ACHN (cell line): ENCODE measurements around the gene BRINP3.
A peak's percentile ranks its signal among the peaks of the same experiment; 100 is the strongest.
"Not testable (repeated sequence)": the region's sequence is repeated elsewhere in the genome, so short reads cannot be mapped to it uniquely, and the experiment has no call there.

Experiments
- DNase-seq: peaks from one replicate; pipeline ENCODE4 v3.0.0-alpha.2; 2015
- in situ Hi-C: cut with HindIII; loops from 2 replicates; pipeline ENCODE4 v1.10.0; 2017; ENCODE audit warnings: low sequenced_read_pairs, low pct_ligation_motif_present, low pct_unique_long_range_greater_than_20kb

Gene BRINP3

DNA sequence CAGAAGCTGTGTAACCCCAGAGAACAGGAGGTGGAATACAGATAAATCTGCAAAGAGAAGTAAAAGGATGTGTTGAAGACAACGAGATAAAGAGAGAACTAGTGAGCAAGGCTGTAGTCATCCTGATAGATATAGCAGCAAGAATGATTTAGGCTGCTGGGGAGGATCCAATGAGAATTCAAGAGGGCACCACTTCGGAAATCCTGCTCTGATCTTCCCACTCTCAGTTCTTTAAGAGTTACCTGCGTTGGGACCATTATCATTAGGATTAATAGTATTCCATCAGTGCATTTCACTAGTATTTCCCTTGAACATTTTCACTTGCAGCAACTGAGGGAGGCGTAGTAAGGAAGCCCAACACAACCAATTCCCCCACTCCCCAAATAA, at the start of gene BRINP3:
Gene BRINP3 (minus strand): TSS at position 103 of the 387 bp plus-strand sequence.
- DNase-seq = no peak
- in situ Hi-C loops = no loop called here

DNA sequence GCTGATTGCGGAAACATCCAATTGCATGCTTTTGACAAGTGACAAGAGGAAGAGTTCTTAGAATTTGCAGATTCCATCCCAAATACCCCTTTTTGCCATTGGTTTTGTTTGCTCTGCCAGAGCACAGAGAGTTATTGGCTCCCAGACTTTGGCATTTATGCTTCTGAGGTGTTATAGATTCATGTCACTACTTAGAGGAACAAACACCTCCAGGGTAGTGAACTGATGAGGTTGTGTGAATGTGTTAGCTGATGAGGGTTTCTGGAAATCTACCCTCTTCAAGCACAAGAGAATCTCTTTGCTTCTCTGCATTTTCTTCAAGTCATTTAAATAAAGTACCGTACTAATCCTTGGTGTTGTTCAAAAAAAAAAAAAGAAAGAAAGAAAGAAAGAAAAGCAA, 33.9 kb upstream of the BRINP3 start:
- in situ Hi-C loops = no loop called here

DNA sequence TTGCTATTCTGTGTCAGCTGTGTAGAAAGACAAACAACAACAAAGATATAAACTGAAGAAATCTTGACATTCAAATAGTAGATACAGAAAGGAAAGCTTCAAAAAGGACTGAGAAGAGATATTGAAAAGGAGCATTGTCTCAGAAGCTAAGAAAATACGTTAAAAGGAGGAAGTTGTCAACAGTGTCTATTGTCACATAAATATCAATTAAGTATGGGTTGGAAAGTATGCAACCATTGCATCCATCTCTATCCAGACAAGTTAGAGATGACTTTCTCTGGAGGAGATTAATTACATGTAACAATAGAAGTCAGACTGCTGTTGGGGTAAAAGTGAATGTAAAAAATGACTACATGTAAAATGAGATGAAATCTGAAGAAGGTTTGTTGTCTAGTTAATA, 29.7 kb upstream of the BRINP3 start:
- DNase-seq = no peak
- in situ Hi-C loops = no loop called here

More for the DNA sequence above, 33.9 kb upstream of the BRINP3 start:
- no peak for DNase-seq

DNA sequence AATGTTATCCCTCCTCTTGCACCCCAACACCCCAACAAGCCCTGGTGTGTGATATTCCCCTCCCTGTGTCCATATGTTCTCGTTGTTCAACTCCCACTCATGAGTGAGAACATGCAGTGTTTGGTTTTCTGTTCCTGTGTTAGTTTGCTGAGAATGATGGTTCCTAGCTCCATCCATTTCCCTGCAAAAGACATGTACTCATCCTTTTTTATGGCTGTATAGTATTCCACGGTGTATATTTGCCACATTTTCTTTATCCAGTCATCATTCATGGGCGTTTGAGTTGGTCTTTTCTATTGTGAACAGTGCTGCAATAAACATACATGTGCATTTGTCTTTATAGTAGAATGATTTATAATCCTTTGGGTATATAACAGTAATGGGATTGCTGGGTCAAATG, 26.9 kb upstream of the BRINP3 start:
- DNase-seq, in situ Hi-C loops: not testable (repeated sequence)

DNA sequence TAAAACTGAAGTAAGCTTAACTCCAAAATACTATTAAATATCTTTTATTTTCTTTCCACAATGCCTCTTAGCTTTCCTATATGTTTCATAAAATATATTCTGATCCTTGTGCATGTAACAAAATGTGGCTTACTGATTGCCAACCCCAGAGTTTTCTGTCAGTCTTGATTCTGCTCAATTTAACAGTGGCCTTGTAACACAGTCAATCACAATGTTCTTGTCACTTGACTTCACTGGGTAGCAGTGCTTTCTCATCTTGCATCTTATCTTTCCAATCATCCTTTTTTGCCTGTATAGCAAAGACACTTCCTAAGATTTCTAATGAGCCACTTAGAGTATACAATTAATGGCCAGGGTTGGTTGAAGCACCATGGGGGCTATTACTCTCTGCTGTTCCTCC, 19.9 kb upstream of the BRINP3 start:
- in situ Hi-C loops = no loop called here
- DNase-seq = no peak

DNA sequence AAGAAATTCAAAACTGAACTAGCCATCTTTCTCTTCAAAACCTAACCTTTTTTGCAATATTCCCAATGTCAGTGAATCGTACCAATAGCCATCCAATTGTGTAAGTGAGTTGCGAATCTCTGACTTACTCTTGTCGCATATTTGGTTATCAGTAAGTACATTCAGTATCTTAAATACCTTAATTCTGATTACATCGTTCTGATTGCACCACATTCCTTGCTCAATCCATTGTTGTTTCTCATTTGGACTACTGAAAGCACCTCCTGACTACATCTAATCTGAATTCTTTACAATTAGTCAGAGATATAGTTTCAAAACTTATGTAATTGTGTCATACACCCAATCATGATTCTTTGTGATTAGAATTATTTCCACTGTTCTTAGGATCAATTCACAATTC, 16.8 kb upstream of the BRINP3 start:
- no peak for DNase-seq
- in situ Hi-C loops = no loop called here

DNA sequence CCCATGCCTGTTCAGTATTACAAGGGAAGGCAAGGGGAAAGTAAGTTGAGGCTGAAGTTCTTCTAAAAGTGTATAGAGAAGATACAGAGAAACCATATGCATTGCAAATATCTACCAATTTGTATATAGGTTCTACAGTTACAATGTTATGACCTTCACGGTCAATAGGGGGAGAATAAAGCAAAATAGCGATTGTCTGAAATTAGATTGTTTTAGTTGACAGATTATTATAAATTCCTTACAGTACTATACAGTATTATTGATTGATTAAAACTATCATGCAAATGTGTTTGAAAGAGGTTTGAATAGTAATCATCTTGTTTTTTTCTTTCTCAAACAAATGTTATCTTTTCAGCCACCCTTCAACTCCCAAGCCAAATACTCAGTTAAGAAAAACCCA, 13.7 kb upstream of the BRINP3 start:
- no peak for DNase-seq
- in situ Hi-C loops = no loop called here

DNA sequence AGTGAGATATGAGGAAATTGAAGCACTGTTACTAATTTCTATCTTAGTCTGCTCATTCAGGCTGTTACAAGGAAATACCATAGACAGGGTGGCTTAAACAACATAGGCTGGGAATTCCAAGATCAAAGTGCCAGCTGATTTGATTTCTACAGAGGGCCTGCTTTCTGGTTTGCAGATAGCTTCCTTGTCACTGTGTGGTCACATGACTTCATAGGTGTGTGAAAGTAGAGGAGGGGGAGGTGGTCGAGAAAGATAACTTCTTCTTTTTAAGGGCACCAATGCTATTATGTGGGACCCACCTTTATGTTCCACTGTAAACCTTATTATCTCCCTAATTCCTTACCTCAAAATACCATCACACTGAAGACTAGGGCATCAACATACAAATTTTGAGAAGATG, 6.4 kb upstream of the BRINP3 start:
- in situ Hi-C loops = no loop called here
- DNase-seq = no peak

DNA sequence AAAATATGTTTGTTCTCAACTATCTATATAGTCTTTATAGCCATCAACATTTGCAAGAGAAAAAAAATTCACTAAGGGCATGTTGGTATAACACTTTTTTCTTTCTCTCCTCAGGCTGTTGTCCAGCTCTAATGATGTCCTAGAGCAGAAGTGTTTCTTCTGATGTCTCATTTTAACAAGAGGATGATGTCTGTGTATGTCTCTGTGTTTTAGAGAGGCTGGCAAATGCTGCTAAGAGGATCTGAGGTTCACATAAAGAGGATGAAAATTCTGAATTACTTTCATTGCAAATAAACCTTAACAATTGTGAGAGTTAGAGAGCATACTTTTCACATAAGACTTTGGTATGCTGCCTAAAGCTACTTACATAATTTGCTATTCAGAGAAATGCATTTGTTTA, 2.6 kb upstream of the BRINP3 start:
- DNase-seq = no peak
- in situ Hi-C loops = no loop called here

DNA sequence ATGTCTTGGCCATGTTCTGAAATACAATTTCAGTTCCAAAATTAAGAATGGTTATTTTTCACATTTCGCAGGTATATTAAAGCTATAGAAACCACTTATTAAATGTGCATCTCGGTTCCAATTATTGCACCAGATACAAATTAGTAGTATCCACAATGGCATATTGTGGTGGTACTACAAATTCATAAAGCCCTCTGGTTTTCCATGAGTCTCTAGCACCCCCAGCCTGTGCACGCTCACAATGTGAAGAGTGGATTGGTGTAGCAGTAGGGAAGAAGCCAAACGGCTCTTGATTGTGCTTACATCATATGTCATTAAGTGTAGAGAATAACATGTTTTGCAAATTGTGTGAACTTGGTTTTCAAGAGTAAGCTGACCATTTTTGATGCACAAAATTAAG, 1.9 kb upstream of the BRINP3 start:
- DNase-seq = peak; percentile 10
- in situ Hi-C loops = no loop called here

DNA sequence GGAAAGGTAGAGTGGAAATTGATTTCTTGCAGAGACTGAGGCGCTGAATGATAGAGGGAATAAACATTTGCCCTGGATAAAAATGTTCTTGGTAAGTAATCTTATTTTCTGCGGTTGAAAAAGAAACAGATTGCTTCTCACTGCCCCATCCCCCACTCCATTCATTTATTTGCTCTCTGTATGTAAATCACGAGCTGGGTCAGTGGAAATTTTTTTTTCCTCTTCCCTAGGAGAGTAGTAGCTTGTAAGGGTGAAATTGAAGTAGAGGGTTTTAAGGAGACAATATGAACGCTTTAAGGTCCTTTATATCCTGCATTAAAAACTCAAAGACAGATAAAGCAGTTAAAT, 1.4 kb upstream of the BRINP3 start:
- in situ Hi-C loops = no loop called here
- DNase-seq = no peak

DNA sequence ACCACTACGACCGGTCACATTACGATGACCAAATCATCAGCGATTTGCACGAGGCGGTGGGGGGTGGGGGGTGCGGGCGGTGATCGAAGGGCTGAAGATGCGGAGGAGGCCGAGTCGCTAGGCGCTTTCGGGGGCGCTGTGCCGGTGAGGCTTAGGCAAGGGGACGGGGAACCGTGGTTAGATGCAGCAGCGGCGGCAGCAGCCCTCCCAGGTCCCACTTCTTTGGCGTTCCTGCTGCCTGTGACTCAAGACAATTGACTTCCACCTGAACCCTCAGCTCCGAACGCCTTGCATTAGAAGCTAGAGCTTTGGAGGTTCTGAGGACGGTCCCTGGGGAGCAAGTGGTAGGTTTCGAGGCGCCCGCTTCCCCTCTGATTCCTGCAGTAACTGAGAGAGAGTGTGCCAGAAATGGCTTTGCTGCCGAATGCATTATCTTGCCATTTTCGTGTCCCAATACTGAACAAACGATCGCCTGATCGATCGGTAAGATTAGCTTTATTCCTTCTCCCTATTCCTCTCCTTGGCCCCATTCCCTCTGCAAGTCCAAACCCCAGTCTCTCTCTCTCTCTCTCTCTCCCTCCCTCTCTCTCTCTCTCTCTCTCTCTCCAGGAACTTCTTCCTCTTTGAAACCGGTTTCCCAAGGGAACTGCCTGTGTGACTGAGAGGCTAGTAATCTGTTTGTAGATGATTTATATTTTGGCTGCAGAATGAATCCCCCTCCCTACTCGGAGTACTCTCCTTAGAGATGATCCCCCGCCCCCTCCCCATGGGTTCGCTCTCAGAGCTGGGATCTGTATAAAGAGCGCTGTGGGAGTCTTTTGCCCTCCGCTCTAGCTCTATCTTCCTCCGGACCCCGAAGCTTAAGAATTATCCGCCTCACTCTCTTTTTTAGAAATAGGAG, 735 bp upstream of the BRINP3 start:
- peak; percentile 29 for DNase-seq
- in situ Hi-C loops = no loop called here

DNA sequence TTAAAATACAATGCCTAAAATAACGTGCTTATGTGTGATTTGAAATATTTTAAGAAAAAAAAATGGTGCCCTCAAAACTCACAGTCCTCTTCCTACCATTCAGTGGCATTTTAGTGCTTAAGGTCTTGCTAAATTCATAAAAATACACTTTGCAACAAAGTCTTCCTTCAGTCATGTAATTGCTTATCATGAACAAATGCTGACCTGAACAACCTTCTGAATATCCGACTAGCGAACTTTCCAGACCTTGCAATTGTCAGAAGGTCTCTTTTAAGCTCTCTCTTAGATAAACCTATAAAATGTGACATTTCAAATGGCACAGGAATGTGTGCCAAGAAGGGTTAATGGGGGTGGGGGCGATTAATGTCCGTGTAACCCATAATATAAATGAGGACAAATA, 858 bp downstream of the BRINP3 start:
- in situ Hi-C loops = no loop called here
- DNase-seq = no peak

DNA sequence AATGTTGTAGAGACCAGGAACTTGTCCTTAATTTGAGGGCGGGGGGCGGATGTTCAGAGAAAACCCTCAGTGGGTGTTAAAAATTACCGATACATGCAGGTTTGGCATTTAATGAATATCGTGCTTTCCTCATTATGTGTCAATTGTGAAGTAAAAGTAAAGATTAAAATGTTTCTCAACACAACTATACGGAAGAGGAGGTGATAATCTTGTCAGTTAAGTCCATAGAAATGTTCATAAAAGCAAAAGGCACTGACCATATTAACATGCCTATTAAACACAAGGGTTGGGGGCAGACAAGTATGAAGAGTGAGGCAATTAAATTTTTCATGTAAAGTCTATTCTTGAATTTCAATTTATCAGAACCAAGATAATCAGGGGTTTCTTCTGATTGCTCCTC, 1.3 kb downstream of the BRINP3 start:
- no peak for DNase-seq
- in situ Hi-C loops = no loop called here

DNA sequence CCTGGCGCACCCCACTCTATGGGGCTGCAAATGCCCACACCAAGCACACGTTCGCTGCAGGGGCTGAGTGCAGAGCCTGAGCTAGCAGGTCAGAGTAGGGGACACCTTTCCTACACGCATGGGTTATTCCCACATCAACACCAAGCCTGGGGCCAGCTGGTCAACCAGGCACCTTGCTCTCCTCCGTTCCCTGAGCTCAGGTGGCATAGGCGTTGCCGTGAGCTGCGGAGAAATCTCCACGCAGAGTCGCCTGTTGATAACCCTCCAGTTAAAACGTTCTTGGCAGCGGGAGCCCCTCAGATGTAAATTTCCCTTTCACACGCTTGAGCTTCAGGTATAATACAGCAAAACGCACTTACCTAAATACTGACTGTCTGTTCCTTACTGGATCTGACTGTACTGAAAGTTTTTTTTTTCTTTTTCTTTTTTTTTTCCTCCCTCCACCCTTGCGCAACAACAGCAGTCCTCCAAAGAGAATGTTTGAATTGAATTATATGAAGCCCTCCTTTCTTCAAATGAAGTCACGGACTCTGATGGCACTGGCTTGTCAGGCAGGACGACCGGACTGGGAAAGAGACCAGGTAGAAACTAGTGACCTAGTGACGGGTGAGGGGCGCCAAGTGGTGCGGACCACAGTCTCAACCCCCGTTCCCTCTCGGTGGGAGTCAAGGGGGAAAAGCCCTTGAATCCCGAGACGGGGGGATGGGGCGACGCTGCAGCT, 2.1 kb downstream of the BRINP3 start:
- in situ Hi-C loops = no loop called here
- no peak for DNase-seq

DNA sequence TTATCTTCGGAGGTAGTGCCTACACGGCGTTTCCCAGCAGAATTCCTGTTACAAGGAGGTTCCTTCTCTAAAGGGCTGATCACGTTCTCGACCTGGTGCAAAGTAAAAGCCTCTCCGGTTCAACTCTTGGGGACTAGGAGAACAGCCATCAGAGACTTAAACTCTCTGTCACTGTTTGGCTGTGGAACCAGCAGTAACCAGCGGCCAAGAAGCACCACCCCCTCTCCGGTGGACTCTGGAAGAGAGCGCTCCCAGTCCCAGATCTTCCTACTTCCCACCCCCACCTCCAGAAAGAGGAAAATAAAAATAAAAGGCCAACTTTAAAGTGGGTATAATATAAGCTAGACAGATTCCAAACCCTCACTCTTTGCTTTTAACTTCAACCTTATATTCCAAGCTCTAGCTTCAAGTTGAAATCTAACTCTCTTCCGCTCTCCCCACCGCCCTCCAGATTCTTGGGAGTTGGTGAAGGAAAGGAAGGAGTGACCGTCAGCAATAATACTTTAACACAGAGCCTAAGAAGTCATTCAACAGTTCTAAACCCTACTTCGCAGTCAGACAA, 2.9 kb downstream of the BRINP3 start:
- DNase-seq = no peak
- in situ Hi-C loops = no loop called here

DNA sequence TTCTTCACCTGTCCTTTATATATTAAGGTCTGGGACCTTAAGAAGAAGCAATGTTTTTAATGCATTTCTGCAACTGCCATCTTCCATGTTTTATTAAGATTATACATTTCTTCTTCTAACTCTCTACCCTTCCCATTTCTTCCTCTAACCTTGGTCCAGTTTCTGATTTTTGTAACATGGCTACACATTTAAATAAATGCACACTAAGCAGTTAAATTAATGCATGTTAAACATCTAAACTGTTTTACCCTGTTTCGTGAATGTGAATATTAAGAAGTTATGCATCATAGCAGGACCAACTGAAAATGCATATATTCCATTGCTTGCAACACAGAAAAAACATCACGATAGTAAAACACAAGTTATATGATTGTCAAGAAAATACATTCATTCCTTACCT, 3.7 kb downstream of the BRINP3 start:
- in situ Hi-C loops = no loop called here
- no peak for DNase-seq

DNA sequence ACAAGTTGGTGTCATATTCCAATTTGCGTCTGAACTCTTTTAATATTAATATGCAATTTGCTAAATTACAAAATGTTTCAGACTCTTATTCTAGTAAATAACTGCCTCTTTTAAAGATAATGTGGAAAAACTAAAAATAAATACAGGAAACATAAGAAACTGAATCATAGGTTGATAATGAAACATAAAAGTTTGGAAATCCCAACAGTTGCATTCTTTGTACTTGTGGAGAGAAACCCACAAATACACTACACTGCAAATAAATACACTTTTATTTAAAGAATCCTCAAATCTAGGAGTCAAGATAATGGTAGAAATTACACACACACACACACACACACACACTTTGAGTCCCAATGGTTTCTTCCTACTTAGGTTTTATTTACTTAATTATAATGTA, 5.2 kb downstream of the BRINP3 start:
- no peak for DNase-seq
- in situ Hi-C loops = no loop called here

DNA sequence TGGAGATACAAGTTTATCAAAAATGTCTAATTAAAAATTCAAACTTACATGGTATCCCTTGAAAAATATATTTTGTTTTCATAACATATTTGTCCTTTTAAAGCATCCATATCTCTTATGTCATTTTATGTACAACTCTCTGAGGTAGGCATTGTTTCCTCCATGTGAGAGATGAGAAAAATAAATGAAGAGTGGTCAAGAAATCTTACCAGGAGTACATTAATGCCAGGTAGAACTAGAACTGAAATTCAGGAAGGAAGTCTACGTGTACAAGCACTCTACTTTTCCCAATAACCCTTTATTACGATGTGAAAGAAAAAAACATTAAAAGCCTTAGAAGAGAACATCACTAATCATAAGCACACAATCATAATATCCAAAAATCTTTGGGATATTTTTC, 5.6 kb downstream of the BRINP3 start:
- in situ Hi-C loops = no loop called here
- DNase-seq = no peak

DNA sequence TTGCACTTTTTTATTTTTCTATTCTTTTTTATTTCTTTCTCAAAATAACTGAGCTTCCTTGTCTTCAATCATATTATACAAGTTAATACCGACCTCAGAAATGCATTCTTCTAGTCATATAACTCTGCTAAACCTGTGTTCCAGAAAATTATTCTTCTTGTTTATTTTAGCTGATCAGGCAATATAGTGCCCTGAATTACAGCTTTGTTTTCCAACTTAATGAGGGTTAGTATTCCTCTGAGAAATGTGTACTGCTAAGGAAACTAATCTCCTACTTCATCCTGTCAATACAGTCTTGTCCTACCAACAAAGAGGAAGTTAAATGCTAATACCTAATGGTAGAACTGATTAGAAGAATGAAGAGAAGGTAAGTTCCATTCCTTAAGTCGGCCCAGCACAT, 13.0 kb downstream of the BRINP3 start:
- in situ Hi-C loops = no loop called here
- no peak for DNase-seq
